HG03045 (cell line): ENCODE data around the gene TNFRSF1B.

ENCODE experiments used
- ATAC-seq: cut with Tn5 transposase; IDR thresholded peaks from one replicate; pipeline ENCODE4 v1.9.1; 2021; ENCODE audit warnings: mild to moderate bottlenecking, moderate library complexity; ENCODE audit not compliant: unreplicated experiment

Gene TNFRSF1B

GRCh38 chr1:12166834-12167492 lies at the start of gene TNFRSF1B:
TSS of gene TNFRSF1B (plus strand) at chr1:12166991. CDS start at chr1:12167092, 101 bp downstream.
- ATAC-seq: peak; percentile 55

- no peak for ATAC-seq
Measured at GRCh38 chr1:12121212-12122003, 45.4 kb upstream of the TNFRSF1B start.

GRCh38 chr1:12123172-12123571 lies 43.6 kb upstream of the TNFRSF1B start:
- no peak for ATAC-seq

- no peak for ATAC-seq
Measured at GRCh38 chr1:12124693-12125421, 41.9 kb upstream of the TNFRSF1B start.

GRCh38 chr1:12125422-12126355 lies 41.1 kb upstream of the TNFRSF1B start:
- no peak for ATAC-seq

GRCh38 chr1:12126781-12127180 lies 40.0 kb upstream of the TNFRSF1B start:
- ATAC-seq: no peak

- ATAC-seq: no peak
Measured at GRCh38 chr1:12127206-12127810, 39.5 kb upstream of the TNFRSF1B start.

- ATAC-seq: no peak
Measured at GRCh38 chr1:12128120-12128519, 38.7 kb upstream of the TNFRSF1B start.

- ATAC-seq: no peak
Measured at GRCh38 chr1:12129624-12130023, 37.2 kb upstream of the TNFRSF1B start.

- no peak for ATAC-seq
Measured at GRCh38 chr1:12130466-12131130, 36.2 kb upstream of the TNFRSF1B start.

- no peak for ATAC-seq
Measured at GRCh38 chr1:12132078-12132477, 34.7 kb upstream of the TNFRSF1B start.

GRCh38 chr1:12134716-12135115 lies 32.1 kb upstream of the TNFRSF1B start:
- no peak for ATAC-seq

- no peak for ATAC-seq
Measured at GRCh38 chr1:12135612-12136011, 31.2 kb upstream of the TNFRSF1B start.

GRCh38 chr1:12136916-12137610 lies 29.7 kb upstream of the TNFRSF1B start:
- no peak for ATAC-seq

- ATAC-seq: no peak
Measured at GRCh38 chr1:12138196-12139168, 28.3 kb upstream of the TNFRSF1B start.

GRCh38 chr1:12140016-12140415 lies 26.8 kb upstream of the TNFRSF1B start:
- no peak for ATAC-seq

- ATAC-seq: no peak
Measured at GRCh38 chr1:12140515-12141162, 26.2 kb upstream of the TNFRSF1B start.
